ENCODE data around the gene LRIT3. TPM values are rescaled to one million over a fixed set of nuclear protein-coding genes. Genes with fewer than 3 reads are reported as not detected.

The LRIT3 gene
- total RNA-seq, 1 experiment from 2014 or later: 0.11 TPM

DNA sequence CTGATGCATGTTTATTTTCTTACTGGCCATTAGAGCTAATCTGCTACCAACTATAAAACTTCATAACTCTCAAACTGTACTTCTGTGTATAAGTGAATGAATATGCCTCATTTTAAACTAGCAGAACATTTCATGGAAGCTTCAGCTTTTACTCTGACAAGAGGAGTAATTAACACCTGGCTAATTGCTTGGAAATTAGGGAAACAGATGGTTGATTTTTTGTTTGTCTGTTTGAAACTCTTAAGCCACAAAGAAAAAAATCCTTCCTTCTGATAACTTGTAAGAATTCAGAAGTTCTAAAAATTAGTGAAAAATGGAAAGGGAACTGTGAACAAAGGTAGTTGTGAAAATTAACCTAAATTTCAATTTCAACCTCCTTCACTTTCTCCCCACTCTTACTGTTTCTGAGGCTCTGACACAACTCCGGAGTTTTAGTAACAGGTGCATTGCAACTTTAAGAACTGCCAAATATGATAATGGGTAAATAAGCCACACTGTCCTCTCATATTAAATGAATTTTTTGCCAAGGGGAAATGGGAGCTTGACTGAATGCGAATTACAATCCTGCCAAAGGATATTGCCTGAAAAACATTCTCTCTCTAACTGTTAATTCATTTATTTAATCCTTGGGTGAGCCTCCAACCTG, 65.8 kb downstream of the LRIT3 start:
- Histone ChIP-seq H3K36me3 (ENCODE audit: low read depth, low read length) (no peaks in the 10 kb centered on the region), H3K27me3 (ENCODE audit: low read length) (no peaks in the 10 kb centered on the region), H3K4me1 (ENCODE audit: insufficient read depth, low read length) (peaks cover 29% of the 10 kb centered on the region), H3F3A (ENCODE audit: low read length, unreplicated experiment) (no peaks in the 10 kb centered on the region), H3K9me2 (replicated peaks; ENCODE audit: low read length) (no peaks in the 10 kb centered on the region), H3K9ac (ENCODE audit: low read length) (no peak overlapping the region), H3K9me3 (ENCODE audit: low read length) (no peaks in the 10 kb centered on the region), H3K79me2 (ENCODE audit: low read length) (peaks cover 37% of the 10 kb centered on the region), H4K20me1 (ENCODE audit: low read length) (no peaks in the 10 kb centered on the region), H3K27ac (ENCODE audit: low read length) (no peak overlapping the region), H2AFZ (ENCODE audit: low read length) (peak overlapping the region; percentile 91; the same call in 1 of the 2 replicates), H3K4me3 (ENCODE audit: low read length) (peak overlapping the region; percentile 80), H3K4me2 (ENCODE audit: low read length) (peak overlapping the region; percentile 96)
- TF ChIP-seq, protein P1, sequence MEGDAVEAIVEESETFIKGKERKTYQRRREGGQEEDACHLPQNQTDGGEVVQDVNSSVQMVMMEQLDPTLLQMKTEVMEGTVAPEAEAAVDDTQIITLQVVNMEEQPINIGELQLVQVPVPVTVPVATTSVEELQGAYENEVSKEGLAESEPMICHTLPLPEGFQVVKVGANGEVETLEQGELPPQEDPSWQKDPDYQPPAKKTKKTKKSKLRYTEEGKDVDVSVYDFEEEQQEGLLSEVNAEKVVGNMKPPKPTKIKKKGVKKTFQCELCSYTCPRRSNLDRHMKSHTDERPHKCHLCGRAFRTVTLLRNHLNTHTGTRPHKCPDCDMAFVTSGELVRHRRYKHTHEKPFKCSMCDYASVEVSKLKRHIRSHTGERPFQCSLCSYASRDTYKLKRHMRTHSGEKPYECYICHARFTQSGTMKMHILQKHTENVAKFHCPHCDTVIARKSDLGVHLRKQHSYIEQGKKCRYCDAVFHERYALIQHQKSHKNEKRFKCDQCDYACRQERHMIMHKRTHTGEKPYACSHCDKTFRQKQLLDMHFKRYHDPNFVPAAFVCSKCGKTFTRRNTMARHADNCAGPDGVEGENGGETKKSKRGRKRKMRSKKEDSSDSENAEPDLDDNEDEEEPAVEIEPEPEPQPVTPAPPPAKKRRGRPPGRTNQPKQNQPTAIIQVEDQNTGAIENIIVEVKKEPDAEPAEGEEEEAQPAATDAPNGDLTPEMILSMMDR (conservative IDR thresholded peaks at IDR 0.05; ENCODE audit: low read depth, low read length): no peak
- no peak for TF ChIP-seq EZH2 (IDR thresholded peaks at IDR 0.05; ENCODE audit: low read length, unreplicated experiment)
- TF ChIP-seq EZH2phosphoT487 (IDR thresholded peaks at IDR 0.05; ENCODE audit: borderline replicate concordance, low read length): no peak
- DNase-seq (no peak), ATAC-seq (no peak; the same call in 1 of the 2 replicates)
- BruUV-seq (replicated peaks): no TSS peak
- POLR2A ChIA-PET (ENCODE audit: unreplicated experiment): no interaction called here
- CTCF ChIA-PET: interaction anchor here (0.6 kb wide), 1 partner anchor 282 kb away, joined by 10 read pairs; no protein-coding TSS in a partner anchor
- intact Hi-C loops (cut with micrococcal nuclease): loop anchor here (2.0 kb wide), 1 partner anchor 53 kb away; no protein-coding TSS in a partner anchor

GRCh38 chr4:109914322-109914721, 66.4 kb downstream of the LRIT3 start:
- Histone ChIP-seq H3K79me2 (ENCODE audit: low read length) (peaks cover 37% of the 10 kb centered on the region), H3F3A (ENCODE audit: low read length, unreplicated experiment) (no peaks in the 10 kb centered on the region), H2AFZ (ENCODE audit: low read length) (0 out of 2 replicates have a peak overlapping the region, but pooled peaks have one; percentile 40), H3K36me3 (ENCODE audit: low read depth, low read length) (no peaks in the 10 kb centered on the region), H3K27ac (ENCODE audit: low read length) (no peak overlapping the region), H3K27me3 (ENCODE audit: low read length) (no peaks in the 10 kb centered on the region), H3K4me3 (ENCODE audit: low read length) (peak overlapping the region; percentile 80), H3K9me3 (ENCODE audit: low read length) (no peaks in the 10 kb centered on the region), H4K20me1 (ENCODE audit: low read length) (no peaks in the 10 kb centered on the region), H3K4me1 (ENCODE audit: insufficient read depth, low read length) (peaks cover 29% of the 10 kb centered on the region), H3K4me2 (ENCODE audit: low read length) (peak overlapping the region; percentile 96), H3K9me2 (replicated peaks; ENCODE audit: low read length) (no peaks in the 10 kb centered on the region), H3K9ac (ENCODE audit: low read length) (no peak overlapping the region)
- DNase-seq (no peak), ATAC-seq (no peak)
- POLR2A ChIA-PET (ENCODE audit: unreplicated experiment): no interaction called here
- TF ChIP-seq, protein P1 (conservative IDR thresholded peaks at IDR 0.05; ENCODE audit: low read depth, low read length): no peak
- TF ChIP-seq EZH2 (IDR thresholded peaks at IDR 0.05; ENCODE audit: low read length, unreplicated experiment) (no peak), EZH2phosphoT487 (IDR thresholded peaks at IDR 0.05; ENCODE audit: borderline replicate concordance, low read length) (no peak)
- intact Hi-C loops (cut with micrococcal nuclease): no loop called here
- CTCF ChIA-PET: no interaction called here
- BruUV-seq (replicated peaks): no TSS peak

GRCh38 chr4:109915385-109916026, 67.6 kb downstream of the LRIT3 start:
- Histone ChIP-seq H3F3A (ENCODE audit: low read length, unreplicated experiment) (no peaks in the 10 kb centered on the region), H3K9me2 (replicated peaks; ENCODE audit: low read length) (no peaks in the 10 kb centered on the region), H3K36me3 (ENCODE audit: low read depth, low read length) (no peaks in the 10 kb centered on the region), H3K27me3 (ENCODE audit: low read length) (no peaks in the 10 kb centered on the region), H3K27ac (ENCODE audit: low read length) (no peak overlapping the region), H3K4me1 (ENCODE audit: insufficient read depth, low read length) (peaks cover 29% of the 10 kb centered on the region), H2AFZ (ENCODE audit: low read length) (no peak overlapping the region), H3K4me2 (ENCODE audit: low read length) (peak overlapping the region; percentile 21; the same call in 1 of the 2 replicates), H3K9me3 (ENCODE audit: low read length) (no peaks in the 10 kb centered on the region), H3K79me2 (ENCODE audit: low read length) (peaks cover 37% of the 10 kb centered on the region), H3K9ac (ENCODE audit: low read length) (no peak overlapping the region), H3K4me3 (ENCODE audit: low read length) (no peak overlapping the region), H4K20me1 (ENCODE audit: low read length) (no peaks in the 10 kb centered on the region)
- no peak for TF ChIP-seq EZH2 (IDR thresholded peaks at IDR 0.05; ENCODE audit: low read length, unreplicated experiment)
- TF ChIP-seq, protein P1 (conservative IDR thresholded peaks at IDR 0.05; ENCODE audit: low read depth, low read length): no peak
- no peak for TF ChIP-seq EZH2phosphoT487 (IDR thresholded peaks at IDR 0.05; ENCODE audit: borderline replicate concordance, low read length)
- DNase-seq (no peak), ATAC-seq (no peak)
- BruUV-seq (replicated peaks): no TSS peak
- POLR2A ChIA-PET (ENCODE audit: unreplicated experiment): no interaction called here
- intact Hi-C loops (cut with micrococcal nuclease): no loop called here
- CTCF ChIA-PET: no interaction called here
